GM13977 (cell line): Measurements from ENCODE around the gene LPA.
"Not testable (repeated sequence)": the region's sequence is repeated elsewhere in the genome, so short reads cannot be mapped to it uniquely, and the experiment has no call there.

Source experiments
- DNase-seq: peaks from one replicate; pipeline ENCODE4 v3.0.0; 2012; ENCODE audit warnings: low spot score
- in situ Hi-C: fragments of 300-500 bp; cut with MboI; formaldehyde crosslinking; loops from one replicate; pipeline ENCODE4 v1.12.0; 2022; ENCODE audit warnings: low sequenced_read_pairs, low pct_unique_long_range_greater_than_20kb, mixed read lengths, inconsistent platforms; ENCODE audit not compliant: unreplicated experiment
- TF ChIP-seq, protein P1 (sequence below): IDR thresholded peaks from 2 replicates; pipeline ENCODE4 v1.5.1; 2012; ENCODE audit warnings: mild to moderate bottlenecking, control low read depth; ENCODE audit not compliant: insufficient read depth; ENCODE audit errors: extremely low read depth, missing control alignments

LPA gene

DNA sequence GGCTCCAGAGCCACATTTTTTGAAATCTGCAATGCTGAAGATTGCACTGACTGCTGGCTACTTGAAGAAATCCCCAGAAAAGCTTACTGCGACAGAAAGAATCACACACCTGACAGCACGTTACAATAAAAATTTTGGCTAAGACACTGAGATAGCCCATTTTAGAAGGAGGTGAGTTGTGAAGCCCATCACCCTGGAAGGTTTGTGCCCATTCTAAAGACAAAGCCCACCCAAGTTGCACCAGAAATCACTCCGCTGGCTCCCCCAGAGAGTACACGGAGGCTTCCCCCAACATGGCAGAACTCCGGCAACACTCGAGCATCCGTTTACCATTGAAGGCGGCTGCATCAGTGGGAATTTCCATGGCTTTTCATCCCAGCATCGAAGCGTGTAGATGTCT lies 29.4 kb downstream of the LPA start:
- in situ Hi-C loops = no loop called here
- TF ChIP-seq, protein P1, sequence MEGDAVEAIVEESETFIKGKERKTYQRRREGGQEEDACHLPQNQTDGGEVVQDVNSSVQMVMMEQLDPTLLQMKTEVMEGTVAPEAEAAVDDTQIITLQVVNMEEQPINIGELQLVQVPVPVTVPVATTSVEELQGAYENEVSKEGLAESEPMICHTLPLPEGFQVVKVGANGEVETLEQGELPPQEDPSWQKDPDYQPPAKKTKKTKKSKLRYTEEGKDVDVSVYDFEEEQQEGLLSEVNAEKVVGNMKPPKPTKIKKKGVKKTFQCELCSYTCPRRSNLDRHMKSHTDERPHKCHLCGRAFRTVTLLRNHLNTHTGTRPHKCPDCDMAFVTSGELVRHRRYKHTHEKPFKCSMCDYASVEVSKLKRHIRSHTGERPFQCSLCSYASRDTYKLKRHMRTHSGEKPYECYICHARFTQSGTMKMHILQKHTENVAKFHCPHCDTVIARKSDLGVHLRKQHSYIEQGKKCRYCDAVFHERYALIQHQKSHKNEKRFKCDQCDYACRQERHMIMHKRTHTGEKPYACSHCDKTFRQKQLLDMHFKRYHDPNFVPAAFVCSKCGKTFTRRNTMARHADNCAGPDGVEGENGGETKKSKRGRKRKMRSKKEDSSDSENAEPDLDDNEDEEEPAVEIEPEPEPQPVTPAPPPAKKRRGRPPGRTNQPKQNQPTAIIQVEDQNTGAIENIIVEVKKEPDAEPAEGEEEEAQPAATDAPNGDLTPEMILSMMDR = no peak
- peak; percentile 31 for DNase-seq

DNA sequence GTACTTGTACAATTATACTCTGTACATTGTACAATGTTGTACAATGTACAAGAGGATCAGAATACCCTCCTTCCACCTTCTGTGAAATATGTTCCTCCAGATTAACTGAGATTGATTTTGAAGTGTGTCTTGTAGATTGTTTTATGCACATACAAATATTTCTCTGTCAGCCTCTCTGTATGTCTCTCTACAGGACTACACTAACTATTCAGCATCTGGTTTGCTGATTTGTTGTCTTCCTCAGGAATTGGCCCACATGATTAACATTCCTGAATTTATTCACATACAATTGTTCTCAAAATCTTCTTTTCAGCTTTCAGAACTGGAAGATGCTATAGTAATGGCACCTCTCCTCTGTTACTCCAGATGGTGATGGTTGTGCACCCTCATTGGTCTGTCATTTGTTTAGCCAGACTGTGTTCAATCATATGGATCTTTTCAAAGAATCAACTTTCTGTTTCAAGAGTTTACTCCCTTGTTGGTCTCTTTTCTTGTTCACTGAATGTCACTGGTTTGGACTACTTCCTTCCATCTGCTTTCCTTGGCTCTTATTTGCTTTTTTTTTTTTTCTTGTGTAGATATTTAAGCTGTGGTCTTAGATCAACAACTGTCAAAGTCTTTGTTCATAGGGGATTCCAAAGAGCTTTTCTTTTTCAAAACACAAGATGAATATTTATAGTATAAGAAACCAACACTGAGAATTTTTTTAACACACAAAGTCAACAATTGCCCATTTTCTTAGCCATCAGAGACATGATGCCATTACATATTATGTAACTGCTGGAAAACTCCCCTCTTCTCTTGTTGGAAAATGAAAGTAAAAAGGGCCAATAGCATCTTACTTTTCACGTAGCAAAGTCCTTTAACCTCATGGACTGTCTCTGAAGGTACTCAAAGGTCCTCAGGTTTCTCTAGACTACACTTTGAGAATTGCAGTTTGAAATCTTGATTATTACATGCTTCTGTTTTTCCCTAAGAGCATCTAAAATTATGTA lies 67.9 kb downstream of the LPA start:
- in situ Hi-C loops = no loop called here
- TF ChIP-seq, protein P1 = no peak
- no peak for DNase-seq

DNA sequence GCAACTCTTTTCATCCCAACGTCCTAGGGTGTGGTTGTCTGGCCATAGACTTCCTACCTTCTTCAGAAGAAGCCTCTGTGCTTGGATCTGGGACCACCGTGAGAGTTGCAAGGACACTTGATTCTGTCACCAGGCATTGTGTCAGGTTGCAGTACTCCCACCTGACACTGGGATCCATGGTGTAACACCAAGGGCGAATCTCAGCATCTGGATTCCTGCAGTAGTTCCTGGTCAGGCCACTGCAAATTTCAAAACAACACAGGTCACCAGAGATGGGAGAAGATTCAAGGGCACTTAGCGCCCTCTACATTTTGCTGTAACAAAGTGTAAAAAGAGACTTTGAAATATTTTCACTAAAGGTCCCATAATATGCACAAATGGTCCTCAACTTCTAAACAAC lies 68.8 kb downstream of the LPA start:
- in situ Hi-C loops, DNase-seq: not testable (repeated sequence)

DNA sequence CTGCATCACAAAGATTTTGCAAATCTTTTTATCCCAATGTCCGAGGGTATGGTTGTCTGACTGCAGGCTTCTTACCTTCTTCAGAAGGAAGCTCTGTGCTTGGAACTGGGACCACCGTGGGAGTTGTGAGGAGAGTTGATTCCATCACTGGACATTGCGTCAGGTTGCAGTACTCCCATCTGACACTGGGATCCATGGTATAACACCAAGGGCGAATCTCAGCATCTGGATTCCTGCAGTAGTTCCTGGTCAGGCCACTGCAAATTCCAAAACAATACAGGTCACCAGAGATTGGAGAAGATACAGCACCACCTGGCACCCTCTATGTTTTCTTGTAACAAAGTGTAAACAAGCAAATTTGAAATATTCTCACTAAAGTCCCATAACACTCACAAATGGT lies 77.7 kb downstream of the LPA start:
- DNase-seq = no peak
- in situ Hi-C loops = no loop called here
- TF ChIP-seq, protein P1 = no peak

DNA sequence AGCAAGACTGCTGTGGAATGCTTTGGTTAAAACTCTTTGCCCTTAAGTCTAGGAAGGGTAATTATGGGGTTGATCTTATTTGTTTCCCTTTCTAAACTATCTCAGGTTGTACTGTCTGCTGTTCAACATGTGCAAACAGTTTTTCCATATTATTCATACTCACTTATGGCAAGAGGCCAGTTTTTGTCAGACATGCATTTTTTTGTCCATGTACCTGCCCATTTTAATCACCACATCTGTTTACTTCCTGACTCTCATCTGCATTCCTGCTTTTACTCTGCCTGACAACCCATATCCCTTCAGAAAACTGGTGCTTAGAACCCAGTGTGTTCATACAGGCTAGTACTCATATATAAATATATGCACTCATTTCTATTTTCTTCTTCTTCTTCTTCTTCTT lies 80.3 kb downstream of the LPA start:
- in situ Hi-C loops = no loop called here
- DNase-seq = no peak
- TF ChIP-seq, protein P1 = no peak

DNA sequence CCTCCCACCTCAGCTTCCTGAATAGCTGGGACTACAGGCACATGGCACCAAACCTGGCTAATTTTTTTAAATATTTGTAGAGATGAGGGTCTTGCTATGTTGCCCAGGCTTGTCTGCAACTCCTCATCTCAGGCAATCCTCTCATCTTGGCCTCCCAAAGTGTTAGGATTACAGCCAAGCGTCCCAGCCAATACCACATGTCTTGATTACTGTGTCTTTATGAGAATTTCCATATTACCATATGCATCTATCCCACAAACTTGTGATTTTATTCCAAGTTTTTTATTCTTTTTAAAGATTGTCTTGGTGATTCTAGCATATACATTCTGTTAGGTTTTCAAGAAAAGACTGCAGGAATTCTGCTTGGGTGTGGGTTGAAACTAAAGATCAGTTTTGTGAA lies 82.7 kb downstream of the LPA start:
- no peak for DNase-seq
- in situ Hi-C loops = no loop called here
- TF ChIP-seq, protein P1 = no peak

DNA sequence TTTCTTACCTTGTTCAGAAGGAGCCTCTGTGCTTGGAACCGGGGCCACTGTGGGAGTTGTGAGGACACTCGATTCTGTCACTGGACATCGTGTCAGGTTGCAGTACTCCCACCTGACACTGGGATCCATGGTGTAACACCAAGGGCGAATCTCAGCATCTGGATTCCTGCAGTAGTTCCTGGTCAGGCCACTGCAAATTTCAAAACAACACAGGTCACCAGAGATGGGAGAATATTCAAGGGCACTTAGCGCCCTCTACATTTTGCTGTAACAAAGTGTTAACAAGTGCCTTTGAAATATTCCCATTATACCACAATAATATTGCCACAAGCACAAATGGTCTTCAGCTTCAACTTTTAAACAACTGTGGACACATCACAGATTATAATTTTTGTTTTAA lies 85.6 kb downstream of the LPA start:
- DNase-seq, in situ Hi-C loops: not testable (repeated sequence)
